ENCODE results near the gene MRPS2. TPM values are rescaled to one million over a fixed set of nuclear protein-coding genes. Genes with fewer than 3 reads are reported as not detected.
"Not testable (repeated sequence)": the region's sequence is repeated elsewhere in the genome, so short reads cannot be mapped to it uniquely, and the experiment has no call there.

Gene MRPS2
- polyA plus RNA-seq, 1 donor from 2014 or later, result 20.1 TPM

GRCh38 chr9:135450956-135451355 lies 49.5 kb upstream of the MRPS2 start:
- H3K4me3 ChIP-seq (ENCODE audit: low read length), result no peak overlapping the region
- H3K4me2 ChIP-seq (ENCODE audit: low read length), result no peak overlapping the region
- no peak for TF ChIP-seq MXI1 (conservative IDR thresholded peaks at IDR 0.05; ENCODE audit: poor library complexity, severe bottlenecking)
- no peak for TF ChIP-seq TAF1 (IDR thresholded peaks at IDR 0.05; ENCODE audit: low read depth)
- no peak for TF ChIP-seq POLR2AphosphoS5 (IDR thresholded peaks at IDR 0.05)
- TF ChIP-seq RAD21 (conservative IDR thresholded peaks at IDR 0.05), result no peak
- no peak for TF ChIP-seq REST (IDR thresholded peaks at IDR 0.05; ENCODE audit: borderline replicate concordance)
- no peak for TF ChIP-seq EZH2 (IDR thresholded peaks at IDR 0.05; ENCODE audit: borderline replicate concordance, insufficient read depth, low read length, poor library complexity, severe bottlenecking)
- TF ChIP-seq EP300 (conservative IDR thresholded peaks at IDR 0.05; ENCODE audit: poor library complexity, severe bottlenecking), result no peak
- no peak for TF ChIP-seq SMC3 (conservative IDR thresholded peaks at IDR 0.05; ENCODE audit: poor library complexity)
- no peaks in the 10 kb centered on the region for H3K36me3 ChIP-seq (ENCODE audit: insufficient read depth, low read length)
- H3K9ac ChIP-seq (ENCODE audit: low read length), result no peak overlapping the region
- no peaks in the 10 kb centered on the region for H3K9me3 ChIP-seq (ENCODE audit: low read length)
- no peaks in the 10 kb centered on the region for H3K27me3 ChIP-seq (ENCODE audit: insufficient read depth, low read depth, low read length)
- H4K20me1 ChIP-seq (ENCODE audit: insufficient read depth), result no peaks in the 10 kb centered on the region
- H3K79me2 ChIP-seq (replicated peaks; ENCODE audit: insufficient read depth, low read length), result no peaks in the 10 kb centered on the region
- H2AFZ ChIP-seq (ENCODE audit: low read depth, low read length), result no peak overlapping the region
- no peaks in the 10 kb centered on the region for H3F3A ChIP-seq (ENCODE audit: insufficient read depth, low read length, poor library complexity, severe bottlenecking)
- no peak overlapping the region for H3K27ac ChIP-seq (ENCODE audit: low read length)
- no peaks in the 10 kb centered on the region for H3K9me2 ChIP-seq (ENCODE audit: insufficient read depth, low read length)

GRCh38 chr9:135451909-135452308 lies 48.6 kb upstream of the MRPS2 start:
- not testable (repeated sequence) for H3K27me3 ChIP-seq (ENCODE audit: insufficient read depth, low read depth, low read length); H2AFZ ChIP-seq (ENCODE audit: low read depth, low read length); H3K4me3 ChIP-seq (ENCODE audit: low read length); H3K79me2 ChIP-seq (replicated peaks; ENCODE audit: insufficient read depth, low read length); H4K20me1 ChIP-seq (ENCODE audit: insufficient read depth); H3K9me2 ChIP-seq (ENCODE audit: insufficient read depth, low read length); H3K36me3 ChIP-seq (ENCODE audit: insufficient read depth, low read length); H3F3A ChIP-seq (ENCODE audit: insufficient read depth, low read length, poor library complexity, severe bottlenecking); H3K9ac ChIP-seq (ENCODE audit: low read length); H3K27ac ChIP-seq (ENCODE audit: low read length); H3K9me3 ChIP-seq (ENCODE audit: low read length); H3K4me2 ChIP-seq (ENCODE audit: low read length)

GRCh38 chr9:135454737-135455136 lies 45.7 kb upstream of the MRPS2 start:
- H3K27ac ChIP-seq (ENCODE audit: low read length), result no peak overlapping the region
- H3K4me2 ChIP-seq (ENCODE audit: low read length), result no peak overlapping the region
- H3K36me3 ChIP-seq (ENCODE audit: insufficient read depth, low read length), result no peaks in the 10 kb centered on the region
- no peaks in the 10 kb centered on the region for H3K9me2 ChIP-seq (ENCODE audit: insufficient read depth, low read length)
- H4K20me1 ChIP-seq (ENCODE audit: insufficient read depth), result no peaks in the 10 kb centered on the region
- no peak overlapping the region for H3K9ac ChIP-seq (ENCODE audit: low read length)
- H3K4me3 ChIP-seq (ENCODE audit: low read length), result no peak overlapping the region
- no peak for TF ChIP-seq CTCF (IDR thresholded peaks at IDR 0.05; ENCODE audit: poor library complexity, severe bottlenecking)
- H3K79me2 ChIP-seq (replicated peaks; ENCODE audit: insufficient read depth, low read length), result no peaks in the 10 kb centered on the region
- H3K27me3 ChIP-seq (ENCODE audit: insufficient read depth, low read depth, low read length), result no peaks in the 10 kb centered on the region
- no peaks in the 10 kb centered on the region for H3F3A ChIP-seq (ENCODE audit: insufficient read depth, low read length, poor library complexity, severe bottlenecking)
- no peak overlapping the region for H2AFZ ChIP-seq (ENCODE audit: low read depth, low read length)
- no peaks in the 10 kb centered on the region for H3K9me3 ChIP-seq (ENCODE audit: low read length)

Measured in neural cell (in vitro differentiated cells).